Spleen (tissue), 11 donors: ENCODE data around the gene ATP8A2. TPM values are rescaled to one million over a fixed set of nuclear protein-coding genes. Genes with fewer than 3 reads are reported as not detected.

Experiments used
- DNase-seq: peaks from one replicate; pipeline ENCODE4 v3.0.0-alpha.2; 2020
- H3K27ac ChIP-seq, 8 donors: fragments of 200-600 bp; sonication (generic) in 7 of 8; 1 replicate in 4 of 8; 2 replicates in 4 of 8; pipeline versions ENCODE4 v1.5.0 to v1.8.0; 2016 to 2021; ENCODE audit warnings: inconsistent platforms in 4 of 8, mild to moderate bottlenecking in 4 of 8, moderate library complexity in 1 of 8
- H3K27me3 ChIP-seq, 7 donors: fragments of 200-600 bp; sonication (generic) in 6 of 7; replicated peaks in 1 of 7; 1 replicate in 4 of 7; 2 replicates in 3 of 7; pipeline versions ENCODE4 v1.5.0 to v1.8.0; 2016 to 2021; ENCODE audit warnings: inconsistent platforms in 3 of 7, mild to moderate bottlenecking in 1 of 7
- H3K36me3 ChIP-seq, 6 donors: fragments of 200-600 bp; sonication (generic) in 5 of 6; 1 replicate in 4 of 6; 2 replicates in 2 of 6; pipeline versions ENCODE4 v1.5.0 to v1.8.0; 2016 to 2021; ENCODE audit warnings: inconsistent platforms in 2 of 6
- H3K4me1 ChIP-seq, 6 donors: fragments of 200-600 bp; sonication (generic) in 5 of 6; 1 replicate in 3 of 6; 2 replicates in 3 of 6; pipeline versions ENCODE4 v1.5.0 to v1.8.0; 2016 to 2021; ENCODE audit warnings: inconsistent platforms in 3 of 6
- H3K4me3 ChIP-seq, 8 donors: fragments of 200-600 bp; sonication (generic) in 7 of 8; 1 replicate in 4 of 8; 2 replicates in 4 of 8; pipeline versions ENCODE4 v1.5.0 to v1.8.0; 2016 to 2021; ENCODE audit warnings: inconsistent platforms in 4 of 8, mild to moderate bottlenecking in 4 of 8, moderate library complexity in 2 of 8
- H3K9me3 ChIP-seq, 8 donors: fragments of 200-600 bp; sonication (generic) in 7 of 8; 1 replicate in 4 of 8; 2 replicates in 4 of 8; pipeline versions ENCODE4 v1.5.0 to v1.8.0; 2016 to 2021; ENCODE audit warnings: inconsistent platforms in 4 of 8
- POLR2A ChIP-seq, 3 donors: fragments of 450-650 bp; IDR thresholded peaks; one replicate each; pipeline ENCODE4 v1.5.1; 2017; ENCODE audit warnings: antibody characterized with exemption in 3 of 3, mild to moderate bottlenecking in 1 of 3
- POLR2AphosphoS5 ChIP-seq, 3 donors: sonication (generic); formaldehyde crosslinking; IDR thresholded peaks; one replicate each; pipeline ENCODE4 v1.5.1; 2017; ENCODE audit warnings: antibody characterized with exemption in 3 of 3
- WGBS, 5 donors: extraction: QIAGEN DNeasy Blood & Tissue Kit in 3 of 5; methylation state at CpG; one replicate each; pipeline versions ENCODE4 v1.1.5 to v1.1.7; 2013 to 2018; 5-methylcytosine and 5-hydroxymethylcytosine counted together
- intact Hi-C: fragments of 100-400 bp; cut with DNase I; formaldehyde crosslinking; loops from one replicate; pipeline ENCODE4 v1.15.0; 2023; ENCODE audit warnings: low total_unique reads
- polyA plus RNA-seq, 3 donors: library from polyadenylated mRNA; stranded (reverse); fragments of 200-250 nt; gene quantifications; one replicate each; pipeline ENCODE4 v1.2.1, GENCODE V29; 2013
- total RNA-seq, 7 donors: library from RNA; depleted of rRNA in 3 of 7; stranded (reverse); fragments of >200 nt in 3 of 7; fragmentation: NEBNext Ultra II Directional in 4 of 7; extraction: Animal tissue kit (Norgen Biotek cat#: 25700) in 4 of 7; gene quantifications; one replicate each; pipeline versions ENCODE4 v1.1.0 to v1.2.1, GENCODE V29; 2016 to 2021
- TF ChIP-seq, protein P1 (sequence below), 11 experiments: fragments of 200-600 bp in 7 of 11; fragments of 450-650 bp in 4 of 11; sonication (generic) in 4 of 11; IDR thresholded peaks in 8 of 11; conservative IDR thresholded peaks in 3 of 11; 1 replicate in 7 of 11; 2 replicates in 4 of 11; pipeline versions ENCODE4 v1.4.0 to v1.8.0; 2016 to 2021; ENCODE audit warnings: antibody characterized with exemption in 11 of 11, inconsistent platforms in 4 of 11, mild to moderate bottlenecking in 1 of 11
- donor health status: healthy with polysubstance abuse.
- donor health status: DM: no; HTN: no; CAD: no; lungs with moderate emphysema.
- donor health status: DM: no; HTN: no; CAD: no.
- donor health status: Bipolar disorder and iron deficiency.
- donor health status: healthy.
- donor health status: DM: no; HTN: no; CAD: no.
- donor health status: DM: yes; HTN: yes; CAD: no.

Gene ATP8A2
- total and polyA plus RNA-seq, 10 donors: 0.09 to 0.46 (median 0.25) TPM

- Histone ChIP-seq H3K36me3 (no peaks in the 10 kb centered on the region), H3K4me1 (peaks cover 9 to 31% (median 21%) of the 10 kb centered on the region in 6 donors), H3K4me3 (no peak overlapping the region), H3K27ac (peak overlapping the region in 5 of 8 donors; percentile 39 to 77 (median 67)), H3K27me3 (no peaks in the 10 kb centered on the region), H3K9me3 (no peaks in the 10 kb centered on the region)
- no peak for DNase-seq
- TF ChIP-seq, protein P1, sequence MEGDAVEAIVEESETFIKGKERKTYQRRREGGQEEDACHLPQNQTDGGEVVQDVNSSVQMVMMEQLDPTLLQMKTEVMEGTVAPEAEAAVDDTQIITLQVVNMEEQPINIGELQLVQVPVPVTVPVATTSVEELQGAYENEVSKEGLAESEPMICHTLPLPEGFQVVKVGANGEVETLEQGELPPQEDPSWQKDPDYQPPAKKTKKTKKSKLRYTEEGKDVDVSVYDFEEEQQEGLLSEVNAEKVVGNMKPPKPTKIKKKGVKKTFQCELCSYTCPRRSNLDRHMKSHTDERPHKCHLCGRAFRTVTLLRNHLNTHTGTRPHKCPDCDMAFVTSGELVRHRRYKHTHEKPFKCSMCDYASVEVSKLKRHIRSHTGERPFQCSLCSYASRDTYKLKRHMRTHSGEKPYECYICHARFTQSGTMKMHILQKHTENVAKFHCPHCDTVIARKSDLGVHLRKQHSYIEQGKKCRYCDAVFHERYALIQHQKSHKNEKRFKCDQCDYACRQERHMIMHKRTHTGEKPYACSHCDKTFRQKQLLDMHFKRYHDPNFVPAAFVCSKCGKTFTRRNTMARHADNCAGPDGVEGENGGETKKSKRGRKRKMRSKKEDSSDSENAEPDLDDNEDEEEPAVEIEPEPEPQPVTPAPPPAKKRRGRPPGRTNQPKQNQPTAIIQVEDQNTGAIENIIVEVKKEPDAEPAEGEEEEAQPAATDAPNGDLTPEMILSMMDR (IDR thresholded peaks at IDR 0.05 in 8 of 11, conservative IDR thresholded peaks at IDR 0.05 in 3 of 11): no peak
- intact Hi-C loops: no loop called here
- 63 to 78% (median 71%) methylated on average over 11 of the region's 11 CpGs for WGBS, 5 donors
These were observed 476.2 kb downstream of the ATP8A2 start for GRCh38 chr13:25847635-25848626.

- H3K27ac ChIP-seq: no peak overlapping the region
- DNase-seq: no peak
- WGBS, 5 donors: 80 to 89% (median 84%) methylated on average over 8 of the region's 8 CpGs
- no peaks in the 10 kb centered on the region for H3K36me3 ChIP-seq
- H3K27me3 ChIP-seq: no peaks in the 10 kb centered on the region
- H3K9me3 ChIP-seq: no peaks in the 10 kb centered on the region
- TF ChIP-seq, protein P1 (IDR thresholded peaks at IDR 0.05 in 8 of 11, conservative IDR thresholded peaks at IDR 0.05 in 3 of 11): no peak
- TF ChIP-seq POLR2A (IDR thresholded peaks at IDR 0.05): no peak
- no peak for TF ChIP-seq POLR2AphosphoS5 (IDR thresholded peaks at IDR 0.05)
- peaks cover 9 to 31% (median 21%) of the 10 kb centered on the region in 6 donors for H3K4me1 ChIP-seq
- intact Hi-C loops: no loop called here
- H3K4me3 ChIP-seq: no peak overlapping the region
These were observed 477.3 kb downstream of the ATP8A2 start for GRCh38 chr13:25848812-25849745.

DNA sequence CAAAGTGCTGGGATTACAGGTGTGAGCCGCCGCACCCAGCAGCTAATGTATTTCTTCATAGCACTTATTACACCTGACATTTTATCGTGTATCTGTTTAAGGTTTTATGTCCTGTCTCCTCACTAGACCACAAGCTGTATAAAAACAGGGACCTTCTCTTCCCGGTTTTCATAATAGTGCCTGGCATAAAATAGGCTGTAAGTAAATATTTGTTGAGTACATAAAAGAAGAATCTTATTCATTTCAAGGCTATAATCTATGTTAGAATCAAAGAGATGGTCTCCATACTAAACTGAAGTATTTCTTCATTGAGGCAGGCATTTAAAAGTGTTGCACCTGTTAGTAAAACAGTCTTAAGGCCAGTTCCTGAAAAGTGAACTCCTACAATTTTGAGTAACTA, 486.1 kb downstream of the ATP8A2 start:
- Histone ChIP-seq H3K4me3 (no peak overlapping the region), H3K9me3 (no peaks in the 10 kb centered on the region), H3K27ac (no peak overlapping the region), H3K4me1 (no peaks in the 10 kb centered on the region), H3K27me3 (no peaks in the 10 kb centered on the region), H3K36me3 (no peaks in the 10 kb centered on the region)
- no peak for DNase-seq
- 89 to 94% (median 92%) methylated on average over 4 of the region's 4 CpGs for WGBS, 5 donors
- intact Hi-C loops: no loop called here
- no peak for TF ChIP-seq POLR2A (IDR thresholded peaks at IDR 0.05)
- TF ChIP-seq, protein P1 (IDR thresholded peaks at IDR 0.05 in 8 of 11, conservative IDR thresholded peaks at IDR 0.05 in 3 of 11): no peak
- TF ChIP-seq POLR2AphosphoS5 (IDR thresholded peaks at IDR 0.05): no peak
